SK-N-SH (cell line): ENCODE data around the gene COMMD10. TPM values are rescaled to one million over a fixed set of nuclear protein-coding genes. Genes with fewer than 3 reads are reported as not detected.

Experiments
- CTCF ChIA-PET: fragments of 300-600, 350-600 bp; formaldehyde crosslinking; extraction: SDS; loops from one replicate; lab custom pipeline; 2021; lab: Yijun Ruan, JAX
- POLR2A ChIA-PET: fragments of 350-600 bp; sonication (Branson Sonifier 250); formaldehyde crosslinking; extraction: SDS; loops from one replicate; lab custom pipeline; 2020; ENCODE audit warnings: antibody characterized with exemption, inconsistent platforms; lab: Yijun Ruan, JAX
- DNase-seq: peaks from one replicate; pipeline ENCODE4 v3.0.0; 2012
- H2AFZ ChIP-seq: fragments of 200-600 bp; sonication (generic); 2 replicates; pipeline ENCODE4 v1.8.1; 2016; ENCODE audit warnings: antibody characterized with exemption, mild to moderate bottlenecking, low read depth
- H3F3A ChIP-seq: fragments of 200-600 bp; sonication (generic); replicated peaks from 2 replicates; pipeline ENCODE3; 2016; ENCODE audit warnings: antibody characterized with exemption, mild to moderate bottlenecking; ENCODE audit not compliant: insufficient read depth
- H3K27ac ChIP-seq, 2 experiments: fragments of 200-500 bp in 1 of 2; fragments of 200-600 bp in 1 of 2; sonication (Bioruptor generic) in 1 of 2; sonication (generic), shearing (Covaris generic) in 1 of 2; 2 replicates each; pipeline versions ENCODE4 v1.5.1 to v1.6.1; 2014 to 2016; ENCODE audit warnings: low read depth in 2 of 2, inconsistent platforms in 1 of 2, low read length in 1 of 2, mild to moderate bottlenecking in 1 of 2, mixed read lengths in 1 of 2
- H3K27me3 ChIP-seq: fragments of 200-600 bp; sonication (generic), shearing (Covaris generic); 2 replicates; pipeline ENCODE4 v1.6.1; 2016; ENCODE audit warnings: mixed run types; ENCODE audit not compliant: insufficient read depth
- H3K36me3 ChIP-seq, 2 experiments: fragments of 200-500 bp in 1 of 2; fragments of 200-600 bp in 1 of 2; sonication (Bioruptor generic) in 1 of 2; sonication (generic) in 1 of 2; replicated peaks in 1 of 2; 2 replicates each; pipeline versions ENCODE3 to v1.5.1; 2014 to 2016; ENCODE audit warnings: low read length in 1 of 2, mild to moderate bottlenecking in 1 of 2; ENCODE audit not compliant: insufficient read depth in 2 of 2, control insufficient read depth in 1 of 2
- H3K4me1 ChIP-seq, 2 experiments: fragments of 200-500 bp in 1 of 2; fragments of 200-600 bp in 1 of 2; sonication (Bioruptor generic) in 1 of 2; sonication (generic), shearing (Covaris generic) in 1 of 2; 2 replicates each; pipeline versions ENCODE4 v1.5.1 to v1.6.1; 2014 to 2016; ENCODE audit warnings: low read depth in 1 of 2, low read length in 1 of 2, mixed run types in 1 of 2; ENCODE audit not compliant: insufficient read depth in 2 of 2, control insufficient read depth in 1 of 2
- H3K4me2 ChIP-seq: fragments of 200-600 bp; sonication (generic), shearing (Covaris generic); 2 replicates; pipeline ENCODE4 v1.6.1; 2017; ENCODE audit warnings: mixed run types
- H3K4me3 ChIP-seq, 2 experiments: fragments of 200-500 bp in 1 of 2; fragments of 200-600 bp in 1 of 2; sonication (Bioruptor generic) in 1 of 2; sonication (generic), shearing (Covaris generic) in 1 of 2; 2 replicates each; pipeline versions ENCODE4 v1.5.1 to v1.8.1; 2014 to 2016; ENCODE audit warnings: low read depth in 2 of 2, inconsistent platforms in 1 of 2, low read length in 1 of 2, mild to moderate bottlenecking in 1 of 2, mixed read lengths in 1 of 2, moderate library complexity in 1 of 2
- H3K79me2 ChIP-seq: fragments of 200-600 bp; sonication (generic); 2 replicates; pipeline ENCODE4 v1.8.1; 2017; ENCODE audit warnings: mild to moderate bottlenecking; ENCODE audit not compliant: insufficient read depth
- H3K9ac ChIP-seq: fragments of 200-600 bp; sonication (generic); 2 replicates; pipeline ENCODE4 v1.6.1; 2017; ENCODE audit warnings: mixed run types
- H3K9me2 ChIP-seq: fragments of 200-600 bp; sonication (generic); 2 replicates; pipeline ENCODE4 v1.6.1; 2017; ENCODE audit warnings: mixed run types
- H3K9me3 ChIP-seq: fragments of 200-600 bp; sonication (generic); 2 replicates; pipeline ENCODE4 v1.6.1; 2017; ENCODE audit warnings: mixed run types, mild to moderate bottlenecking, moderate library complexity
- H4K20me1 ChIP-seq: fragments of 200-600 bp; sonication (generic); 2 replicates; pipeline ENCODE4 v1.6.1; 2017; ENCODE audit warnings: mild to moderate bottlenecking, mixed run types; ENCODE audit not compliant: insufficient read depth
- CHD2 ChIP-seq: fragments of 150-350 bp; IDR thresholded peaks from 2 replicates; pipeline ENCODE4 v1.6.1; 2018; ENCODE audit warnings: low read length; ENCODE audit not compliant: partially characterized antibody
- EP300 ChIP-seq, 2 experiments: IDR thresholded peaks; 2 replicates each; pipeline versions ENCODE4 v1.4.0 to v1.6.1; 2012; ENCODE audit warnings: borderline replicate concordance in 1 of 2, low read depth in 1 of 2, low read length in 1 of 2
- FOXM1 ChIP-seq: IDR thresholded peaks from 2 replicates; pipeline ENCODE4 v1.4.0; 2012; ENCODE audit warnings: low read depth, mild to moderate bottlenecking
- GABPA ChIP-seq: IDR thresholded peaks from 2 replicates; pipeline ENCODE4 v1.4.0; 2012; ENCODE audit warnings: low read depth, mild to moderate bottlenecking
- GATA2 ChIP-seq: sonication (generic); formaldehyde crosslinking; IDR thresholded peaks from 2 replicates; pipeline ENCODE4 v1.5.0; 2020; ENCODE audit warnings: mild to moderate bottlenecking, missing genetic modification reagents
- IRF3 ChIP-seq: fragments of 150-350 bp; IDR thresholded peaks from 2 replicates; pipeline ENCODE4 v1.6.1; 2016; ENCODE audit warnings: mild to moderate bottlenecking, low read depth, low read length
- MAX ChIP-seq: IDR thresholded peaks from 2 replicates; pipeline ENCODE4 v1.4.0; 2012; ENCODE audit warnings: low read depth
- MXI1 ChIP-seq: IDR thresholded peaks from 2 replicates; pipeline ENCODE4 v1.6.1; 2012; ENCODE audit warnings: mild to moderate bottlenecking, low read depth, low read length, improper control_type of control experiment
- RCOR1 ChIP-seq: fragments of 150-350 bp; IDR thresholded peaks from 2 replicates; pipeline ENCODE4 v1.6.1; 2017; ENCODE audit warnings: antibody characterized with exemption, low read length
- REST ChIP-seq: IDR thresholded peaks from 2 replicates; pipeline ENCODE4 v1.6.1; 2012; ENCODE audit warnings: mild to moderate bottlenecking, low read depth, low read length, moderate library complexity
- RFX5 ChIP-seq: IDR thresholded peaks from 2 replicates; pipeline ENCODE4 v1.6.1; 2012; ENCODE audit warnings: mild to moderate bottlenecking, improper control_type of control experiment, low read length
- RXRA ChIP-seq: IDR thresholded peaks from 2 replicates; pipeline ENCODE4 v1.4.0; 2012; ENCODE audit warnings: low read depth, mild to moderate bottlenecking, borderline replicate concordance
- SMC3 ChIP-seq: IDR thresholded peaks from 2 replicates; pipeline ENCODE4 v1.6.1; 2012; ENCODE audit warnings: low read depth, low read length, improper control_type of control experiment
- TAF1 ChIP-seq: IDR thresholded peaks from 2 replicates; pipeline ENCODE4 v1.6.1; 2012; ENCODE audit warnings: low read depth, mild to moderate bottlenecking, low read length, moderate library complexity, borderline replicate concordance
- TCF12 ChIP-seq: IDR thresholded peaks from 2 replicates; pipeline ENCODE4 v1.4.0; 2012
- YY1 ChIP-seq: IDR thresholded peaks from 2 replicates; pipeline ENCODE4 v1.4.0; 2012; ENCODE audit warnings: low read depth, mild to moderate bottlenecking
- WGBS: methylation state at CpG from one replicate; pipeline ENCODE4 v1.1.6; 2017; ENCODE audit warnings: low lambda C conversion rate; 5-methylcytosine and 5-hydroxymethylcytosine counted together
- polyA plus RNA-seq, 3 experiments: library from polyadenylated mRNA; depleted of rRNA; stranded (reverse); fragments of >200 nt; gene quantifications; 2 replicates each; pipeline ENCODE4 v1.2.3, GENCODE V29; 2012
- TF ChIP-seq, protein P1 (sequence below): fragments of 150-350 bp; IDR thresholded peaks from 2 replicates; pipeline ENCODE4 v1.6.1; 2017; ENCODE audit warnings: antibody characterized with exemption, low read length, low read depth, borderline replicate concordance

Gene COMMD10
- polyA plus RNA-seq, 1 of the 3 experiments (the other 2 are of a cell fraction): 9.4 TPM

- ChIA-PET CTCF (no interaction called here), POLR2A (no interaction called here)
- no peak for DNase-seq
- Histone ChIP-seq H4K20me1 (no peaks in the 10 kb centered on the region), H3K27me3 (no peaks in the 10 kb centered on the region), H3K9me3 (no peaks in the 10 kb centered on the region), H2AFZ (no peak overlapping the region), H3K27ac (no peak overlapping the region), H3K9me2 (0 out of 2 replicates have a peak, but pooled peaks cover 3% of the 10 kb centered on the region), H3K4me2 (no peak overlapping the region), H3K79me2 (no peaks in the 10 kb centered on the region)
- 97% methylated on average over 3 of the region's 3 CpGs for WGBS
- TF ChIP-seq RFX5 (no peak), CHD2 (no peak), RCOR1 (no peak), TCF12 (no peak), MAX (no peak), RXRA (no peak), FOXM1 (no peak)
- TF ChIP-seq, all 33 proteins: peak for 0
- Histone ChIP-seq H3K4me3 (no peak overlapping the region), H3K9ac (no peak overlapping the region), H3K4me1 (peaks cover 0 to 5% of the 10 kb centered on the region in 2 experiments; a peak in 1 of 4 replicates), H3F3A (no peaks in the 10 kb centered on the region), H3K36me3 (peaks cover 0 to 5% of the 10 kb centered on the region in 2 experiments)
Measured at GRCh38 chr5:116145416-116145815, 60.6 kb downstream of the COMMD10 start.

DNA sequence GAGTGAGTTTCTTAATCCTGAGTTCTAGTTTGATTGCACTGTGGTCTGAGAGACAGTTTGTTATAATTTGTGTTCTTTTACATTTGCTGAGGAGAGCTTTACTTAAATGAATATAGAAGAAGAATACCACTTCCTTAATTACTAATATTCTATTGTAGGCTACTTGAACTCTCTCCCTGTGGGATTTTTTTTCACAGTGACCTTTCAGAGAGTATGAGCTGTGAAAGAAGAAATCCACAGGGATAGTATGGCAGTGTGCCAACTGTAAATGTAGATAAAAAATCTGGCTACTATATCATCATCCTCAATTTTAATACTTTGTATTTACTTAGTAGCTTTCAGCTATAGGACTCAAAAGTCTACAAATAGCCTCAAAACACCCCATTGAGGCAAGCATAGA lies 67.3 kb downstream of the COMMD10 start:
- H3K4me1 ChIP-seq: no peaks in the 10 kb centered on the region; a peak in 1 of 4 replicates
- no peak overlapping the region for H2AFZ ChIP-seq
- ChIA-PET CTCF (interaction anchor here (1.4 kb wide), 1 partner anchor 14 kb away, joined by 6 read pairs; no protein-coding TSS in a partner anchor), POLR2A (no interaction called here)
- no peaks in the 10 kb centered on the region for H3K9me3 ChIP-seq
- TF ChIP-seq RXRA (no peak), GATA2 (no peak), EP300 (IDR thresholded peaks at IDR 0.05; ENCODE audit: borderline replicate concordance in 1 of 2, low read depth in 1 of 2, low read length in 1 of 2) (no peak), TCF12 (no peak), SMC3 (no peak), IRF3 (no peak), MXI1 (no peak), TAF1 (no peak), GABPA (no peak), YY1 (no peak), REST (no peak)
- TF ChIP-seq, protein P1, sequence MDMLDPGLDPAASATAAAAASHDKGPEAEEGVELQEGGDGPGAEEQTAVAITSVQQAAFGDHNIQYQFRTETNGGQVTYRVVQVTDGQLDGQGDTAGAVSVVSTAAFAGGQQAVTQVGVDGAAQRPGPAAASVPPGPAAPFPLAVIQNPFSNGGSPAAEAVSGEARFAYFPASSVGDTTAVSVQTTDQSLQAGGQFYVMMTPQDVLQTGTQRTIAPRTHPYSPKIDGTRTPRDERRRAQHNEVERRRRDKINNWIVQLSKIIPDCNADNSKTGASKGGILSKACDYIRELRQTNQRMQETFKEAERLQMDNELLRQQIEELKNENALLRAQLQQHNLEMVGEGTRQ: no peak
- no peaks in the 10 kb centered on the region for H3K79me2 ChIP-seq
- DNase-seq: no peak
- no peaks in the 10 kb centered on the region for H3K36me3 ChIP-seq
- H3K9me2 ChIP-seq: no peaks in the 10 kb centered on the region
- H3K9ac ChIP-seq: no peak overlapping the region
- H4K20me1 ChIP-seq: no peaks in the 10 kb centered on the region
- no peaks in the 10 kb centered on the region for H3K27me3 ChIP-seq
- H3K4me3 ChIP-seq: no peak overlapping the region
- H3F3A ChIP-seq: no peaks in the 10 kb centered on the region
- H3K4me2 ChIP-seq: no peak overlapping the region
- no peak overlapping the region for H3K27ac ChIP-seq
